HG03066 (cell line): Measurements from ENCODE around the gene PTGIS.

Source experiments
- ATAC-seq: cut with Tn5 transposase; IDR thresholded peaks from one replicate; pipeline ENCODE4 v1.9.1; 2021; ENCODE audit warnings: low read depth; ENCODE audit not compliant: unreplicated experiment

The PTGIS gene

DNA sequence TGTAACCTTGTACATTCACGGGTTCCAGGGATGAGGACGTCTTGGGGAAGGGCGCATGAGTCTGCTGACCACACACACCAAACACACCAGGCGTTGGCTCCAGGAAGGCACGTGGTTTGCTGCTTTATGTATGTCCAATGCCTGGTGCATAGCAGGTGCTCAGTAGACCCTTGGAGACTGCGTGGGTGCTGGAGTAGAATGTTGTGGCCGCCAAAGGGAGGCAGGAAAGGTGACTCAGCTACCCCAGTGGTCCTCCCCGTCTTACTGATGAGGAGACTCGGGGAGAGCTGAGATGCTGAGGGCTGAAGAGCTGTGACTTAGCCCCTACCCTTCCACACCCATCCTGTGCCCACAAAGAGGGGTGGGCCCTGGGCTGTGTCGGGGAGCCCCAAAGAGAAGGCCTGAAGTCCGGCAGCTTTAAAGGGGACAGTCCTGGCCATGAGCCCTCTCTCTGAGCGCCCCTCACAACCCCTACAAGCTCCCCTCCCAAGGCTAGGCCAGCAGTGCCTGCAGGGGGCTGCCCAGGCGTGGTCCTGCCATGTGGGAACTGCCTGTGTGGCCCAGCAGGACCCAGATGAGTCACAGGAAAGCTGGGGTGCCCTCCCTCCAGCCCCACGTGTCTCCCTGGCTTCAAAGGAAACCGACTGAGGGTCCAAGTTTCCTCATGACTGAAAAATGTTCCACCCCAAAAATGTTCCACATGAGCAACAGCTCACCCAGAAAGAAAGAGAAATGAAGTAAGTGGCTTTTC, 28.0 kb upstream of the PTGIS start:
- no peak for ATAC-seq

DNA sequence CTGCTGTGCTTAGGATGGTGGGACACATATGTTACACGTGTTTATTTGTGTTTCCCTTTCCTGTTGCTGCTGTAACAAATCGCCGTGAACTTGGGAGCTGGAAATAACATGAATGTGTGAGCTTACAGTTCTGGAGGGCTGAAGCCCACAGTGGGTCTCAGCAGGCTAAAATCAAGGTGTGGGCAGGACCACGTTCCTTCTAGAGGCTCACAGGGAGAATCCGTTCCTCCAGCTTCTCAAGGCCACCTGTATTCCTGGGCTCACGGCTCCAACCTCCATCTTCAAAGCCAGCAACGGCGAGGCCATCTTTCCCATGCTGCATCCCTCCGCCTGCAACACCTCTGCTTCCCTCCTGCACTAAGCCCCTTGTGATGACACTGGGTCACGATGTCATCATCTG, 27.4 kb upstream of the PTGIS start:
- ATAC-seq, result no peak

DNA sequence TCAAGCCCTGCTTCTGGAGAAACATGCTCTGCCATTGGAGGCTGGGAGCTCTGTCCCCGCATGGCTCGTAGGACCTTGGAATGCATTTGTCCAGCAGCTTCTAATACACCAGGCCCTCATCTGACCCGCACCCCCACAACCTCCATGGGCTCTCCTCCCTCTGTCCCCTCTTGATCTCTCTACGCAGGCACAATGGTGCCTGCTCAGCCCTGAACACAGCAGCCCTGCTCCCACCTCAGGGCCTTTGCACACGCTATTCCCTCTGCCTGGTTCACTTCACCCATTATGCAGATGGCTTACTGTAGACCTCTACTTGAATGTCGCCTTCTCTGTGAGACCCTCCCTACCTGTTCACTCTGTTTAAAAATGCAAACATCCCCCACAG, 27.0 kb upstream of the PTGIS start:
- ATAC-seq, result no peak

DNA sequence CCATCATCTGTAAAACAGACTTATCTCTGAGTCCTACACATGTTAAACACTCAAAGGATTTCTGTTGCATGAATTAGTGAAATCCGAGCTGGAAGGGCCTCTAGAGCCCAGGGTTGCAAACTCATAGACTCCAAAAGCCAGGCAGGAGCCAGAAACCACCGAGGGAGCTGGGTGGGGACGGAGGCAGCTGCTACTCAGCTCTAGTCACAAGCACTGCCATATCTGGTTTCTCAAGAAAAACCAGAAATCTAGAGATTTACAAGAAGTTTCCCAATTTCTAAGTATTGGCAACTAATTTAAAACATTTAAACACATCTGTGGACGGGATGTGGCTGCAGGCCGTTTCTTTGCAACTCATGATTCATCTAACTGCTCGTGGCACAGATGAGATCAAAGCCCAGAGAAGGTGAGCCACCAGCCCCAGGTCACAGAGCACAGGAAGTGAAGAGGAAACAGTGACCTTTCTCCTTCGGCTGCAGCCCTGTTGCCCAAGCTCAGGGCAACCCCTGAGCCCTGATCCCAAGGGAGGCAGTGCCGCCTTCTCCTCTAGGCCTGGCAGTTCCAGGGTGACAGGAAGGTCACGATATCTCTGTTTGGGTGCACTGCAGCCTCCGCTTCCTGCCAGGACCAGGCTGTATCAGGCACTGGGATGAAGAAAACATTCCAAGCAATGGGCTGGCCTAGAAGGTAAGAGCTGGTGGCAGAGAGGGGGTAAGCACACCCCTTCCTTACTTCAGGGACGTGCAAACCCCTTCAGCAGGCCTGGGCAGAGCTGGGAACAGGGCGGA, 26.4 kb upstream of the PTGIS start:
- ATAC-seq, result no peak

DNA sequence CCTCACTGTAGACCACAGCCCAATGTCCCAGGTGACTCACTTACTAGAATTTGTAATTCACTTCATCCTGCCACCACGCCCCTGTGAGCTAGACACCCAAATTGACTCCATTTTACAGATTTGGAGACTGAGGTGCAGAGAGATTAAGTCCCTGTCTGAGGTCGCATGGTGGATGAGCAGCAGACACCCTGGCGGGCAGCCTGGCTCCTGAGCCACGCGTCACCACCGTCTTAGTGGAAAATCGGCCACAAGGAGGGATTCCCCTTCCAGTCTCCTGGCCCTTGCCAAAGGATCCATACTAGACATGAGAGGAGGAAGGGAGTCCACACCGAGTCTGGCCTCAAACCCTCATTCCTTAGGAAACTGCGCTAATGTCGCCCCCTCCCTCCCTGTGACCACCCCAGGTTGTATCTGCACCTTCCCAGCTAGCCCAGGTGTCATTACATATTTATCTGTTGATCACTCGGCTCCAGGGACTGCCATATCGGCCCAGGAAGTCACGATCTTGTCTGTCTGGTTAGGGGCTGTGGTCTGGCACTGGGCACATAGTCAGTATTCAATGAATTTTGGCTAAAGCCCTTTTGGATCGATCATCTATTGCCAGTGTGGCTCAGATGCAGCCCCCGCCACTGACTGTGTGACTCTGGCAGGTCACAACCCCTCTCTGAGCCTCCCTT, 25.7 kb upstream of the PTGIS start:
- no peak for ATAC-seq

DNA sequence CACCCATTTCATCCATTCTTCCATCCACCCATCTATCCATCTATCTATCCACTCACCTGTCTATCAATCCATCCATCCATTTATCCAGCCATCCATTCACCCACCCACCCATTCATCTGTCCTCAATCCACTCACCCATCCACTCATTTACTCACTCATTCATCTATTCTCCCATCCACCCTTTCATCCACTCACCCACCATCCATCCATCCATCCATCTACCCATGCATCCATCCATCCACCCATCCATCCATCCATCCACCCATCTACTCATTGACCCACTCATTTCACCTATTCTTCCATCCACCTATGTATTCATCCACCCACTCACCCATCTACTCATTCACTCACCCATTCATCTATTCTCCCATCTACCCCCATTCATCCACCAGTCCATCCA, 24.2 kb upstream of the PTGIS start:
- ATAC-seq, result no peak

DNA sequence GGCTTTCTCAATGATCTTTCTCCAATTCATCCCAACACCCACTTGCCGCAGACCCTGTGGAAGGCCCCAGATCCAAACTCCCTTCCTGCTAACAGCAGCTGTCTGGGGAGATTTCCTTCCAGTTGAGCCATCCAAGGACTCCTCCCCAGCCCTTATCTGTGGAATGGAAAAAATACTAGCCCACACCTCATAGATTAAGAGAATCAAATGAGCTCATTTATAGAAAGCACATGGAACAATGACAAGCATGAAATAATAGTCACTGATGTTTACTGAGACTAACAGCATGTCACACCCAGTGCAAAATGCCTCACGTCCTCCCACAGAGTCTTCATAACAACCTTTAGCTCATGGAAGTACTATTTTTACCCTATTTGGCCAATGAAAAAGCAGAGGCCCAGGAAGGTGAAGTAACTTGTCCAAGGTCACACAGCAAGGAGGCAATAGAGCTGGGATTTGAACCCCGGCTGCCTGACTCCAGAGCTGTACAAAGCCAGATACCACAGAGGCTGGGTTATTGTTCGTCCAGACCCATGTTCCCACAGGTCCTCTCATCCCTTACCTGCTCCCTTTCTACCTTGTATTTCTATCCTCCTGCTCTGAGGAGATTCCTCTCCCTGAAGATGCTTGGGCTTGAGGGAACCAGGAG, 23.4 kb upstream of the PTGIS start:
- no peak for ATAC-seq

DNA sequence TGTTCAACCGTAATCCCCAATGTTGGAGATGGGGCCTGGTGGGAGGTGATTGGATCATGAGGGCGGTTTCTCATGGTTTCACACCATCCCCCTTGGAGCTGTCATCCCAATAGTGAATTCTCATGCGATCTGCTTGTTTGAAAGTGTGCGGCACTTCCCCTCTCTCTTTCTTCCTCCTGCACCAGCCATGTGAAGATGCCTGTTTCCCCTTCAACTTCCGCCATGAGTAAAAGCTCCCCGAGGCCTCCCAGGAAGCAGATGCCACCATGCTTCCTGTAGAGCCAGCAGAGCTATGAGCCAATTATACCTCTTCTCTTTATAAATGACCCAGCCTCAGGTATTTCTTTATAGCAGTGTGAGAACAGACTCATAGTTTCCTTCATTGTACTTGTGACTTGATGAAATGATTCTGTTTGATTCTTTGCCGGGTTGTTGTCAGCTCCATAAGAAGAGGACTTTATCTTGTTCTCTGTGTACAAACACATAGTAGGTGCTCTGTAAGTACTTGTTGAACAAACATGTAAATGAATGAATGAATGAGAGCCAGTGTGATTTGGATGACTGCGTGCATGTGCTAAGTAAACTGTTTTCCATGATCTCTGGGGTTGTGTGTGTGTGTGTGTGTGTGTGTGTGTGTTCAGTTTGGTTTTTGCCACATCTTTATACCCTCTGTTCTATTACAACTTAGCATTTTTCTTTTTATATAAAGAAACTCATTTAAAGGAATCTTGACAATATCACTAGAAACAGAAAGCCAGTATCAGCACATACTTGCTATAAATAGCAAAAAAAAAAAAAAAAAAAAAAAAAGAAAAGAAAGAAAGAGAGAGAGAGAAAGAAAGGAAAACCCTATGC, 22.5 kb upstream of the PTGIS start:
- no peak for ATAC-seq

DNA sequence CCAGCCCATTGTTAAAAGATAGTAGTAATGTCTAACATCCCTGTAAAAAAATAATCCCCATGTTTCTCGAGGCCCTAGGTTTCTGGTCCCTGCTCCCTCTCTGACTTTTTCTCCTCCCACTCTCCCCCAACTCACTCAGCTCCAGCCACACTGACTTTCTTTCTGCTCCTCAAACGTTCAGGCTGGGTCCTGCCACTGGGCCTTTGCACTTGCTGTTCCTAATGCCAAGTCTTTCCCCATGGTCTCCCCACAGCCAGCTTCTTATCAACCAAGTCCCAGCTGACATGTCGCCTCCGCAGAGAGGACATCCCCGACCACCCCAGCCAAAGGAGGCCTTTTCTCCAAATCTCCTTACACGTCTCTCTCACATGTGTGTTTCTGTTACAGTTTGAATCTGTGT, 21.8 kb upstream of the PTGIS start:
- ATAC-seq, result no peak

DNA sequence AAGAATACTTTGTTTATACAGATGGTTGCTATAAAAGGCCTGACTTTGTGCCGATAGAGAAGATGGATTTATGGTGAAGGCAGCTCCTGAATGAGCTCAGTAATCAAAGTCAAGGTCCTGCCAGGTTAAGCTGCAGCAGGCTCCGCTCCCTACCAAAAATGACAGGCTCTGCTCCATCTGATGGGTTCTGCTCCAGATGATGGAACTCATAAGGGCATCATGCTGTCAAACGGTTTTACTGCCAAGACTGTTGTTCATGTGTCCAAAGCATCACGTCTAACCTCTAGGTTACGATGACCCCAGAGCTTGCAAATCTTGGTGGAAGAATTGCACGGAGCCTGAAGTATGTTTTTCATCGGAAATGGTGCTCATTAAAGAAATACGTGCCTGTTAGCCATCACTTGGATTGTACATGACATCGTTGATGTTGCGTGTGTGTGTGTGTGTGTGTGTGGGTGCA, 19.2 kb upstream of the PTGIS start:
- no peak for ATAC-seq

DNA sequence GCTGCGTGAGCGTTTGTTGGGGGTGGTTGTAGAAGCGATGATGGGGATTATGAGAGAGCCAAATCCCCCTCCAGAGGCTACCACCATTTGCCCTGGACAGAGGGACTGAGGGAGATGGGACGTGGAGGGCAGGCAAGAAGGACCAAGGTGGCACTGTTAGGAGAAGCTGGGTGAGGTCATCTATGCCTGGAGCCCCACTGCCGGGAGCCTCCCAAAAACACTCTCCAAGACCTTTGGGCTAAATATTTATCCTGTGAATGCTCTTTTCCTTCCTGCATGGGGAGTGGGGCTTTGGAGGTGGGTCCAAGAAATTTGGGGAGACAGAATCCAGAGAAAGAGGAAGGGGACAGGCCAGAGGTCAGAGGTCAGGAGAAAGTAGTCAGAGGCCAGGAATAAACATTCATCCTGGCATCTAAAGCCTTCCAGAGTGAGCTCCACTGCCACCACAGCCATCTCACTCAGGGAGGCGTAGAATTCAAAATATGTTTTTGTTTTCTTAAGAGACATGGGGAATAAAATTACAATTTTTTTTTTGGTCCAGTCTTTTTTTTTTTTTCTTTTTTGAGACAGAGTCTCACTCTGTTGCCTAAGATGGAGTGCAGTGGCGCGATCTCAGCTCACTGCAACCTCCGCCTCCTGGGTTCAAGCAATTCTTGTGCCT, 17.8 kb upstream of the PTGIS start:
- no peak for ATAC-seq

DNA sequence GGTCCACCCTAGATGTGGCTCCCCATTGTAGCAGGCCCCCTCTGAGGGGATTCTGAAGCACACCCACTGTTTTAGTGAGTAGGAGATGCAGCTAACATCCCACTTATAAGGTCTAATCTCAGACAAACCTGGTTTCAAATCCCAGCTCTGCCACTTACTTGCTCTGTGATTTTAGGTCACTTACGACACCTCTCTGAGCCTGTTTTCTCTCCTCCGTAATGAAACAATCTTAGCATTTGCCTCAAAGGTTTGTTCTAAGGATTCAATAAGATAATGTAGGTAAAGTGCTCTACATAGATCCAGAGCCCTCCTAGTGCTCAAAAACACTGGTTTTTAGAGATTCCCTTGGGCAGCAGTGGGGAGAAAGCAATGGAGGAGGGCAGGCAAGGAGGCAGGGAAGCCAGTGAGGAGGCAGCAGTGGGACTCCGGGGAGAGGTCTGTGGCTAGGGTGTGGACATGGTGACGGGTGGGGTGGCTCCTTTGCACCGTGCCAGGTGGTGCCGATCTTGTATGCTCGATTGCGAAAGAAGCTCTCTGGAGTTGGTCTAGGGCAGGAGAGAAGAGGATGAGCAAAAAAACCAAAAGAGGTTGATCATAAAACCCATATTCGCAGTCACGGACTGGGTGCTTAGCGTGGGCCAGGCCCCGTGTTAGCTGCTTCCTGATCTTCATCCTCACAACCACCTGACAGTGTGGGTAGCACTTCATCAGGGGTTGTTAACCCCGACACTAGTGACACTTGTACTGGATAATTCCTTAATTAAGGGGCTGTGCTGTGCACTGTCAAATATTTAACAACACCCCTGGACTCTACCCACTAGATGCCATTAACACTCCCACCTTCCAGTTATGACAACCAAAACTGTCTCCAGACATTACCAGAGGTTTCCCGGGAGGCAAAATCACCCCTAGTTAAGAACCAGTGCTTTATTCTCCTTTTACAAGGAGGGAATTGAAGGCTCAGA, 16.8 kb upstream of the PTGIS start:
- ATAC-seq, result no peak

DNA sequence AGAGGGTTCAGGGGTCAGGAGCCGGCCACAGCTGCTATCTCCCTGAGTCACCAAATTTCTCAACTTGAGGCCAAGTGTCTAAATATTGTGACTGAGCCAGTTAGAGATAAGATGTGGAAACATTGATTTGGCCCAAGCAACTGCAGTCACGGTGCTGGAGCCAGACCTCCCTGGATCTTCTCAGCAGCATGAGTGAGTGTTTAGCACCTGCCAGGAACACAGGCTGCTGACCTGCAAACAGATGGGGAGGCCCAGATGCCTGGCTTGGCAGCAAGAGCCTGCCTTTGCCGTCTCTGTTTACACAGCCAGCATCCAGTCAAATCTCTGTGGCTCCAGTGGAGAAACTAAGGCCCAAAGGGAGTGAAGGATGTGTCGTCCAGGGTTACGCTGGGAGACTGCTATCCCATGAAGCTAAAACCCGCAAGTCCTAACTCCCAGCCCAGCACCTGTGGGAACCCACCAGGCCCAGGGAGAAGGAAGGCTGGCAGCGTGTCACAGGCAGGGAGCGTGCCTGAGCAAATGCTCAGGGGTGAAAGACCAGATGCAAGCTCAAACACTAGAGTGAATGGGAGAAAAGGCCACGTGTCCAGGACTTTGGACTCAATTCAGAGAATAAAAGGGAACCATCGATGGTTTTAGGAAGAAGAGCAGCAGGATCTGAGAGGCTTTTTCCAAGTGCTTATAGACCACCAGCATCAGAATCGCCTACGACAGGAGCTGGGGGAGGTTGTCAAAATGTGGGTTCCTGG, 15.9 kb upstream of the PTGIS start:
- no peak for ATAC-seq

DNA sequence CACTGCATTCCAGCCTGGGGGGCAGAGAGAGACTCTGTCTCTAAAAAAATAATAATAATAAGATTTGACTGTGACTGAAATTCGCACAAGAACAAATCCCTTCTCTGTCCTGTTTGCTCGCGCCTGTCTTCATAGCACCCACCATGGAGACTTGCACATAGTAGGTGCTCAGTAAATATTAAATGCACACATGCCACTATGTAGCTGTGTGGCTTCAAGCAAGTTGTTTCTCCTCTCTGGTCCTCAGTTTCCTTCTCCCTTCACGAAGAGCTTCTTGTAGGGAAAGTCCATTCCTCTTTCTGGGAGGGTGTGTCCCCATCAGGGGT, 15.4 kb upstream of the PTGIS start:
- no peak for ATAC-seq

DNA sequence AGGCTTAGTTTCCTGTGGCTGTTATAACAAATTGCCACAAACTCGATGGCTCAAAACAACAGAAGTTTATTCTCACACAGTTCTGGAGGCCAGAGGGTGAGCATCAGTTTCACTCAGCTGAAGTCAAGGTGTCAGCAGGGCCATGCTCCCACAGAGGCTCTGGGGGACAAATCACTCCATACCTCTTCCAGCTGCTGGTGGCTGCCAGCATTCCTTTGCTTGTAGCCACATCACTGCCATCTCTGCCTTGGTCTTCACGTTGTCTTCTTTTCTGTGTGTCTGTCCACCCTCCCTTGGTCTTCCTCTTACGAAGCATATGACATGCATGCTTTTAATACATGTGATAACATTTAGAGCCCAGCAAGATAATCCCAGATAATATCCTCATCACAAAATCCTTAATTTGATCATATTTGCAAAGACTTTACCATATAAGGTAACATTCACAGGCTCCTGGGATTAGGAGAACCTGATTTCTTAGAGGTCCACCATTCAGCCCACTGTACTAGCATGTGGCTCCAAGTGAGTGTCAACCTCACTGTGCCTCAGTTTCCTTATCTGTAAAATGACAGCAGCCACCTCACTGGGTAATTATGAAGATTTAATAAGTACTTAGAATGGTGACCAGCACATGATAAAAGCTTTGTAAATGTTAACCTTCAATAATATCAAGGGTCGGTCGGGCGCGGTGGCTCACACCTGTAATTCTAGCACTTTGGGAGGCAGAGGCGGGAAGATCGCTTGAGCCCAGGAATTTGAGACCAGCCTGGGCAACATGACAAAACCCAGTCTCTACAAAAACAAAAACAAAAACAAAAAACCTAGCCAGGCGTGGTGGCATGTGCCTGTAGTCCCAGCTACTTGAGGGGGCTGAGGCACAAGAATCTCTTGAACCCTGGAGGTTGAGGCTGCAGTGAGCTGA, 14.7 kb upstream of the PTGIS start:
- ATAC-seq, result no peak

DNA sequence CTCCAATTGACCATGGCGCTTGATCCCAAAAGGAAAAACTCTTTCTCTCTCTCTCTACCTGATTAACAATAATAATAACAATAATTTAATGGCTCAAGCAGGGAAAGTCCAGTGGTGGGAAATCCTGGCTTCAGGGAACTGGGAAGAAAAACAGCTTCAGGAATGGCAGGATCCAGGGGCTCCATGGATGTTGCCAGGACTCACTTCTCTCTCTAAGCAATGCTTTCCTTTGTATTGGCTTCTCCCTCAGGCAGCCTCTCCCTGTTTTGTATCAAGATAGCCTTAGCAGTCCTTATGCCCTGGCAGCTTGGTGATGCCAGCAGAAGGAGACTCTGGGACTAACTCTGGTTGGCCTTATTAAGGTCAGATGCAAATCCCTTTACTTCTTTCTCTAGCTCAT, 13.5 kb upstream of the PTGIS start:
- no peak for ATAC-seq

DNA sequence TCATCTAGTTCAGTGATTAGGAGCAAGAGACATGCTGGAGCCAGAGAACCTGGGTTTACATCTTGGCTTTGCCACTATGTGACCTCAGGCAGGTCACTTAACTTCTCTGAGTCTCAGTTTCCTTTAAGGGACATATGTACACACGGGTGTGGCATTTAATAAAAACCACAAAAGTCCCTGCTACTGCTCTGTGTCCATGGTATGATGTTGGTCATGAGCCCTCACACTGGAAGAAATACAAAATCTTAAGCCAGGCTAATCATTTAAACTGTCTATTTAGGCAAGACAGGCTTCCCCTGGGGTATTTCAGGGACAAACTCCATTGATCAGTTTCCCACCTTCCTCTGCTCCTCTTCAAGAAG, 12.9 kb upstream of the PTGIS start:
- ATAC-seq, result no peak
